Left forelimb (tissue), 1 donor: Measurements from ENCODE around the gene CNTNAP2.

Experiments
- DNase-seq: peaks from one replicate; pipeline ENCODE4 v3.0.0-alpha.2; 2018; ENCODE audit warnings: low spot score

CNTNAP2 gene

GRCh38 chr7:147485660-147486210, 1369.1 kb downstream of the CNTNAP2 start:
- no peak for DNase-seq

GRCh38 chr7:147492606-147493005, 1376.0 kb downstream of the CNTNAP2 start:
- DNase-seq, result no peak

GRCh38 chr7:147496209-147496608, 1379.6 kb downstream of the CNTNAP2 start:
- no peak for DNase-seq

- no peak for DNase-seq
Measured at GRCh38 chr7:147497246-147497645, 1380.6 kb downstream of the CNTNAP2 start.

GRCh38 chr7:147498081-147498480, 1381.5 kb downstream of the CNTNAP2 start:
- no peak for DNase-seq

GRCh38 chr7:147509035-147509501, 1392.5 kb downstream of the CNTNAP2 start:
- DNase-seq, result no peak

- no peak for DNase-seq
Measured at GRCh38 chr7:147509541-147510200, 1393.1 kb downstream of the CNTNAP2 start.

- no peak for DNase-seq
Measured at GRCh38 chr7:147510201-147510542, 1393.6 kb downstream of the CNTNAP2 start.

GRCh38 chr7:147510923-147511322, 1394.3 kb downstream of the CNTNAP2 start:
- DNase-seq, result no peak

- no peak for DNase-seq
Measured at GRCh38 chr7:147513451-147513850, 1396.8 kb downstream of the CNTNAP2 start.

- DNase-seq, result no peak
Measured at GRCh38 chr7:147516391-147516790, 1399.8 kb downstream of the CNTNAP2 start.

GRCh38 chr7:147519062-147519461, 1402.5 kb downstream of the CNTNAP2 start:
- DNase-seq, result no peak

- DNase-seq, result no peak
Measured at GRCh38 chr7:147523056-147523455, 1406.5 kb downstream of the CNTNAP2 start.

- DNase-seq, result no peak
Measured at GRCh38 chr7:147524726-147525250, 1408.2 kb downstream of the CNTNAP2 start.

GRCh38 chr7:147525325-147525724, 1408.7 kb downstream of the CNTNAP2 start:
- DNase-seq, result no peak

- DNase-seq, result no peak
Measured at GRCh38 chr7:147535701-147536111, 1419.1 kb downstream of the CNTNAP2 start.

GRCh38 chr7:147539685-147540084, 1423.1 kb downstream of the CNTNAP2 start:
- no peak for DNase-seq

- DNase-seq, result no peak
Measured at GRCh38 chr7:147540743-147541142, 1424.1 kb downstream of the CNTNAP2 start.

- no peak for DNase-seq
Measured at GRCh38 chr7:147541261-147541660, 1424.7 kb downstream of the CNTNAP2 start.

- no peak for DNase-seq
Measured at GRCh38 chr7:147547252-147547897, 1430.8 kb downstream of the CNTNAP2 start.

- DNase-seq, result no peak
Measured at GRCh38 chr7:147556317-147556716, 1439.7 kb downstream of the CNTNAP2 start.

GRCh38 chr7:147563669-147564068, 1447.1 kb downstream of the CNTNAP2 start:
- DNase-seq, result no peak

GRCh38 chr7:147564786-147565476, 1448.3 kb downstream of the CNTNAP2 start:
- no peak for DNase-seq
